GM12878 (cell line): ENCODE measurements around the gene KRT4. TPM values are rescaled to one million over a fixed set of nuclear protein-coding genes. Genes with fewer than 3 reads are reported as not detected.

Source experiments
- ATAC-seq: fragments of 200-7000 bp; cut with Tn5 transposase; 3 replicates; pipeline ENCODE4 v1.9.1; 2020; ENCODE audit warnings: mild to moderate bottlenecking, moderate library complexity
- BruUV-seq: library from RNA; stranded (reverse); fragments of 400-500 nt; replicated peaks from 2 replicates; lab custom pipeline; 2021; lab: Mats Ljungman, UMichigan
- CTCF ChIA-PET: fragments of 300-600 bp; sonication (Branson Sonifier 250); formaldehyde crosslinking; extraction: SDS; loops from one replicate; lab custom pipeline; 2021; ENCODE audit warnings: inconsistent platforms; lab: Yijun Ruan, JAX
- POLR2A ChIA-PET: fragments of 350-600 bp; formaldehyde crosslinking; extraction: SDS; loops from one replicate; lab custom pipeline; 2021; ENCODE audit warnings: inconsistent platforms; lab: Charles Lee
- RAD21 ChIA-PET: fragments of 300-600 bp; sonication (Branson Sonifier 250); formaldehyde crosslinking; loops from one replicate; lab custom pipeline; 2023; ENCODE audit warnings: antibody characterized with exemption; ENCODE audit not compliant: unreplicated experiment; lab: Charles Lee
- SMC1A ChIA-PET: fragments of 300-600 bp; sonication (Branson Sonifier 250); formaldehyde crosslinking; loops from one replicate; lab custom pipeline; 2023; ENCODE audit not compliant: unreplicated experiment, uncharacterized antibody; lab: Charles Lee
- DNase-seq: peaks from one replicate; pipeline ENCODE4 v3.0.0-alpha.2; 2011; ENCODE audit warnings: low read depth, low spot score
- FAIRE-seq: peaks from 3 replicates; lab custom pipeline; 2011; peaks lifted over from hg19 to GRCh38; lab: Jason Lieb, UNC
- H2AFZ ChIP-seq: 2 replicates; pipeline ENCODE4 v1.6.0; 2011; ENCODE audit warnings: low read depth, low read length, control low read depth; ENCODE audit not compliant: control insufficient read depth
- H3K27ac ChIP-seq: 2 replicates; pipeline ENCODE4 v1.5.1; 2011; ENCODE audit warnings: control low read depth; ENCODE audit not compliant: control insufficient read depth, insufficient read depth
- H3K27me3 ChIP-seq, 2 experiments: replicated peaks in 1 of 2; 2 replicates each; pipeline versions ENCODE4 v1.6.0 to v1.6.1; 2011; ENCODE audit warnings: low read length in 1 of 2; ENCODE audit not compliant: control insufficient read depth in 2 of 2, insufficient read depth in 2 of 2
- H3K36me3 ChIP-seq, 2 experiments: 2 replicates each; pipeline ENCODE4 v1.5.1; 2011; ENCODE audit warnings: low read length in 1 of 2; ENCODE audit not compliant: control insufficient read depth in 2 of 2, insufficient read depth in 2 of 2
- H3K4me1 ChIP-seq: 2 replicates; pipeline ENCODE4 v1.6.1; 2011; ENCODE audit warnings: mild to moderate bottlenecking, low read length, moderate library complexity, mixed read lengths; ENCODE audit not compliant: control insufficient read depth, insufficient read depth
- H3K4me2 ChIP-seq: 2 replicates; pipeline ENCODE4 v1.6.0; 2011; ENCODE audit warnings: control low read depth; ENCODE audit not compliant: control insufficient read depth, insufficient read depth
- H3K4me3 ChIP-seq: fragments of 200-600 bp; sonication (generic); 2 replicates; pipeline ENCODE4 v1.5.1; 2016
- H3K79me2 ChIP-seq: 2 replicates; pipeline ENCODE4 v1.6.0; 2011; ENCODE audit warnings: low read length; ENCODE audit not compliant: control insufficient read depth, insufficient read depth
- H3K9ac ChIP-seq: 2 replicates; pipeline ENCODE4 v1.8.0; 2011; ENCODE audit warnings: low read length, control low read depth, mixed read lengths; ENCODE audit not compliant: control insufficient read depth, insufficient read depth
- H3K9me3 ChIP-seq: replicated peaks from 3 replicates; pipeline ENCODE4 v1.5.1; 2011; ENCODE audit warnings: mild to moderate bottlenecking, low read length; ENCODE audit not compliant: control insufficient read depth, insufficient read depth
- H4K20me1 ChIP-seq: 2 replicates; pipeline ENCODE4 v1.6.0; 2011; ENCODE audit not compliant: control insufficient read depth, insufficient read depth
- ASH2L ChIP-seq: fragments of 300-600, 200-600 bp; sonication (generic); IDR thresholded peaks from 2 replicates; pipeline ENCODE4 v1.6.1; 2017; ENCODE audit warnings: low read depth, mild to moderate bottlenecking, borderline replicate concordance
- BHLHE40 ChIP-seq, 2 experiments: fragments of 450-650 bp in 1 of 2; IDR thresholded peaks; 2 replicates each; pipeline ENCODE4 v1.6.1; 2011 to 2017; ENCODE audit warnings: low read depth in 2 of 2, borderline replicate concordance in 1 of 2, improper control_type of control experiment in 1 of 2, low read length in 1 of 2, mild to moderate bottlenecking in 1 of 2
- CBFB ChIP-seq: IDR thresholded peaks from 2 replicates; pipeline ENCODE4 v1.6.1; 2016; ENCODE audit warnings: antibody characterized with exemption, low read depth
- EGR1 ChIP-seq, 2 experiments: IDR thresholded peaks; 1 replicate in 1 of 2; 2 replicates in 1 of 2; pipeline ENCODE4 v1.6.1; 2011 to 2012; ENCODE audit warnings: low read depth in 2 of 2, low read length in 2 of 2, borderline replicate concordance in 1 of 2, mild to moderate bottlenecking in 1 of 2, moderate library complexity in 1 of 2
- ESRRA ChIP-seq: IDR thresholded peaks from 2 replicates; pipeline ENCODE4 v1.6.1; 2012; ENCODE audit warnings: mild to moderate bottlenecking, low read length, improper control_type of control experiment
- FOXM1 ChIP-seq: IDR thresholded peaks from 2 replicates; pipeline ENCODE4 v1.6.1; 2012; ENCODE audit warnings: low read depth, mild to moderate bottlenecking, inconsistent platforms, low read length, moderate library complexity
- HSF1 ChIP-seq: fragments of 150-350 bp; IDR thresholded peaks from 2 replicates; pipeline ENCODE4 v1.6.1; 2014; ENCODE audit warnings: mild to moderate bottlenecking, low read depth, low read length
- JUNB ChIP-seq: IDR thresholded peaks from 2 replicates; pipeline ENCODE4 v1.6.1; 2016; ENCODE audit warnings: antibody characterized with exemption, mild to moderate bottlenecking
- KAT2A ChIP-seq: conservative IDR thresholded peaks from 2 replicates; pipeline ENCODE4 v1.6.1; 2011; ENCODE audit warnings: low read depth, low read length; ENCODE audit not compliant: control insufficient read depth
- MYC ChIP-seq: IDR thresholded peaks from 2 replicates; pipeline ENCODE4 v1.6.1; 2011; ENCODE audit warnings: mild to moderate bottlenecking, low read length, moderate library complexity, inconsistent platforms; ENCODE audit not compliant: insufficient read depth, insufficient replicate concordance, insufficient read length, severe bottlenecking
- NFYA ChIP-seq: IDR thresholded peaks from 2 replicates; pipeline ENCODE4 v1.6.1; 2011; ENCODE audit warnings: low read depth, mild to moderate bottlenecking, low read length, improper control_type of control experiment, borderline replicate concordance
- PAX8 ChIP-seq: fragments of 450-650 bp; IDR thresholded peaks from 2 replicates; pipeline ENCODE4 v1.6.1; 2017; ENCODE audit warnings: mild to moderate bottlenecking, moderate library complexity
- SUZ12 ChIP-seq: fragments of 200-600 bp; sonication (generic); IDR thresholded peaks from one replicate; pipeline ENCODE4 v1.6.1; 2018; ENCODE audit warnings: antibody characterized with exemption, mild to moderate bottlenecking; ENCODE audit not compliant: unreplicated experiment
- TCF3 ChIP-seq: IDR thresholded peaks from 2 replicates; pipeline ENCODE4 v1.6.1; 2012; ENCODE audit warnings: low read depth, mild to moderate bottlenecking, low read length, borderline replicate concordance; ENCODE audit not compliant: insufficient read depth
- TCF7 ChIP-seq: IDR thresholded peaks from 2 replicates; pipeline ENCODE4 v1.6.1; 2014; ENCODE audit warnings: antibody characterized with exemption, borderline replicate concordance
- WRNIP1 ChIP-seq: IDR thresholded peaks from 2 replicates; pipeline ENCODE4 v1.6.1; 2011; ENCODE audit warnings: low read depth, low read length, improper control_type of control experiment, borderline replicate concordance
- ZBED1 ChIP-seq: IDR thresholded peaks from 2 replicates; pipeline ENCODE4 v1.6.1; 2016; ENCODE audit warnings: borderline replicate concordance
- ZNF217 ChIP-seq: fragments of 450-650 bp; IDR thresholded peaks from 2 replicates; pipeline ENCODE4 v1.6.1; 2017; ENCODE audit warnings: antibody characterized with exemption, mild to moderate bottlenecking
- WGBS: methylation state at CpG from one replicate; pipeline ENCODE4 v1.1.6; 2016; ENCODE audit warnings: low lambda C conversion rate; ENCODE audit not compliant: insufficient replicate concordance, insufficient coverage; ENCODE audit errors: missing lambda C conversion rate; 5-methylcytosine and 5-hydroxymethylcytosine counted together
- in situ Hi-C: fragments of 300-500 bp; cut with MboI; formaldehyde crosslinking; loops from 9 replicates; pipeline ENCODE4 v1.14.3; 2018; ENCODE audit warnings: mixed read lengths
- intact Hi-C: fragments of 100-400 bp; cut with micrococcal nuclease; formaldehyde crosslinking; loops from one replicate; pipeline ENCODE4 v1.14.2; 2022; ENCODE audit not compliant: unreplicated experiment
- polyA plus RNA-seq, 11 experiments: library from polyadenylated mRNA; depleted of rRNA in 4 of 11; unstranded in 6 of 11; stranded (reverse) in 5 of 11; fragments of >200 nt; fragmentation: Nextera tagmentation in 4 of 11; fragmentation: Illumina TruSeq in 1 of 11; extraction: Ambion mirVana in 4 of 11; extraction: Trizol in 1 of 11; gene quantifications; 1 replicate in 1 of 11; 2 replicates in 10 of 11; pipeline versions ENCODE4 v1.2.1 to v1.2.3, GENCODE V29; 2011 to 2016; ENCODE audit warnings: inconsistent platforms in 2 of 11, missing spikeins in 2 of 11, low read depth in 1 of 11
- total RNA-seq, 4 experiments: library from RNA; depleted of rRNA in 3 of 4; stranded (reverse); fragments of >200 nt in 3 of 4; fragmentation: Illumina TruSeq in 1 of 4; extraction: Trizol in 1 of 4; gene quantifications; 2 replicates each; pipeline versions ENCODE4 v1.2.1 to v1.2.3, GENCODE V29; 2013 to 2021
- TF ChIP-seq, protein P1 (sequence below): fragments of 450-650 bp; IDR thresholded peaks from 2 replicates; pipeline ENCODE4 v1.6.1; 2016; ENCODE audit warnings: mild to moderate bottlenecking

The KRT4 gene
- total and polyA plus RNA-seq, 10 of the 15 experiments (the other 5 are each of a cell fraction or from before 2014, with no cell fraction given), result not detected

GRCh38 chr12:52759218-52759617 lies 54.7 kb downstream of the KRT4 start:
- H3K4me2 ChIP-seq, result no peak overlapping the region
- no peaks in the 10 kb centered on the region for H3K4me1 ChIP-seq
- no peak overlapping the region for H3K27ac ChIP-seq
- FAIRE-seq (no peak), DNase-seq (no peak), ATAC-seq (no peak)
- TF ChIP-seq TCF3 (no peak), ZBED1 (no peak), MYC (no peak), FOXM1 (no peak), BHLHE40 (IDR thresholded peaks at IDR 0.05; ENCODE audit: borderline replicate concordance in 1 of 2, low read depth in 2 of 2, low read length in 1 of 2) (no peak), ESRRA (no peak), TCF7 (no peak), KAT2A (no peak), HSF1 (no peak), JUNB (no peak), ASH2L (no peak), CBFB (no peak), EGR1 (IDR thresholded peaks at IDR 0.05; ENCODE audit: borderline replicate concordance in 1 of 2, low read depth in 2 of 2, low read length in 2 of 2) (no peak), SUZ12 (no peak), PAX8 (no peak), NFYA (no peak), ZNF217 (no peak), WRNIP1 (no peak)
- TF ChIP-seq, protein P1, sequence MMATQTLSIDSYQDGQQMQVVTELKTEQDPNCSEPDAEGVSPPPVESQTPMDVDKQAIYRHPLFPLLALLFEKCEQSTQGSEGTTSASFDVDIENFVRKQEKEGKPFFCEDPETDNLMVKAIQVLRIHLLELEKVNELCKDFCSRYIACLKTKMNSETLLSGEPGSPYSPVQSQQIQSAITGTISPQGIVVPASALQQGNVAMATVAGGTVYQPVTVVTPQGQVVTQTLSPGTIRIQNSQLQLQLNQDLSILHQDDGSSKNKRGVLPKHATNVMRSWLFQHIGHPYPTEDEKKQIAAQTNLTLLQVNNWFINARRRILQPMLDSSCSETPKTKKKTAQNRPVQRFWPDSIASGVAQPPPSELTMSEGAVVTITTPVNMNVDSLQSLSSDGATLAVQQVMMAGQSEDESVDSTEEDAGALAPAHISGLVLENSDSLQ, result no peak
- H2AFZ ChIP-seq, result no peak overlapping the region
- no peak overlapping the region for H3K9ac ChIP-seq
- ChIA-PET CTCF (no interaction called here), RAD21 (no interaction called here), POLR2A (no interaction called here), SMC1A (interaction anchor here (1.1 kb wide), 1 partner anchor 80 kb away, joined by 3 read pairs; no protein-coding TSS in a partner anchor)
- no TSS peak for BruUV-seq
- no peak overlapping the region for H3K4me3 ChIP-seq
- intact Hi-C loops, result no loop called here
- WGBS, result 0% methylated on average over 2 of the region's 2 CpGs
- in situ Hi-C loops, result no loop called here
- H3K9me3 ChIP-seq, result no peaks in the 10 kb centered on the region; the same call in 2 of the 3 replicates
- H3K36me3 ChIP-seq, result no peaks in the 10 kb centered on the region
- H3K27me3 ChIP-seq, result no peaks in the 10 kb centered on the region; a peak in 2 of 4 replicates
- H3K79me2 ChIP-seq, result no peaks in the 10 kb centered on the region
- no peaks in the 10 kb centered on the region for H4K20me1 ChIP-seq
